Activated T-cell treated with anti-CD3 and anti-CD28 coated beads for 4 hours (primary cell): ENCODE measurements around the gene CD300A.
A peak's percentile ranks its signal among the peaks of the same experiment; 100 is the strongest.

Experiments
- DNase-seq: peaks from one replicate; pipeline ENCODE4 v3.0.0-alpha.2; 2020

CD300A gene

GRCh38 chr17:74466111-74466827 lies at the start of gene CD300A:
TSS of gene CD300A (plus strand) at chr17:74466634. CDS start at chr17:74466704, 70 bp downstream.
- no peak for DNase-seq

GRCh38 chr17:74417178-74418045 lies 49.0 kb upstream of the CD300A start:
- DNase-seq: no peak

GRCh38 chr17:74419928-74420411 lies 46.5 kb upstream of the CD300A start:
- no peak for DNase-seq

GRCh38 chr17:74424117-74424516 lies 42.3 kb upstream of the CD300A start:
- DNase-seq: no peak

- no peak for DNase-seq
These were observed 41.8 kb upstream of the CD300A start for GRCh38 chr17:74424657-74425056.

GRCh38 chr17:74426551-74427047 lies 39.8 kb upstream of the CD300A start:
- no peak for DNase-seq

GRCh38 chr17:74427048-74427762 lies 39.2 kb upstream of the CD300A start:
- DNase-seq: no peak

GRCh38 chr17:74427763-74428153 lies 38.7 kb upstream of the CD300A start:
- DNase-seq: no peak

GRCh38 chr17:74429604-74430384 lies 36.6 kb upstream of the CD300A start:
- DNase-seq: no peak

GRCh38 chr17:74430385-74430705 lies 36.1 kb upstream of the CD300A start:
- DNase-seq: no peak

- no peak for DNase-seq
These were observed 35.5 kb upstream of the CD300A start for GRCh38 chr17:74430706-74431567.

- DNase-seq: peak; percentile 53
These were observed 34.6 kb upstream of the CD300A start, which contains the start of gene GPRC5C for GRCh38 chr17:74431568-74432423. TSS of gene GPRC5C (plus strand) at chr17:74432088. CDS start at chr17:74439777, 7,689 bp downstream.

- DNase-seq: no peak
These were observed 34.1 kb upstream of the CD300A start for GRCh38 chr17:74432424-74432690.

- no peak for DNase-seq
These were observed 33.6 kb upstream of the CD300A start for GRCh38 chr17:74432766-74433391.

GRCh38 chr17:74433421-74434121 lies 32.9 kb upstream of the CD300A start:
- DNase-seq: no peak

- DNase-seq: no peak
These were observed 30.6 kb upstream of the CD300A start for GRCh38 chr17:74435775-74436359.

- DNase-seq: no peak
These were observed 28.7 kb upstream of the CD300A start for GRCh38 chr17:74437702-74438101.

- no peak for DNase-seq
These were observed 26.5 kb upstream of the CD300A start for GRCh38 chr17:74439691-74440567.
